Lung (tissue), 13 donors: ENCODE measurements around the gene BMP8B. TPM values are rescaled to one million over a fixed set of nuclear protein-coding genes. Genes with fewer than 3 reads are reported as not detected.

Experiments
- ATAC-seq: fragments of 200-7000 bp; cut with Tn5 transposase; one replicate; pipeline ENCODE4 v1.9.1; 2020; ENCODE audit warnings: moderate number of reproducible peaks; ENCODE audit not compliant: insufficient read depth, low FRiP score
- DNase-seq, 3 donors: peaks; one replicate each; pipeline ENCODE4 v3.0.0-alpha.2; 2013 to 2017
- H3K27ac ChIP-seq, 2 donors: one replicate each; pipeline ENCODE4 v1.5.1; 2013; ENCODE audit warnings: mild to moderate bottlenecking in 2 of 2, moderate library complexity in 2 of 2, control low read depth in 1 of 2, inconsistent platforms in 1 of 2, low read depth in 1 of 2, low read length in 1 of 2
- H3K27me3 ChIP-seq, 3 donors: one replicate each; pipeline ENCODE4 v1.5.1; 2013; ENCODE audit warnings: low read length in 2 of 3; ENCODE audit not compliant: control insufficient read depth in 3 of 3, insufficient read depth in 3 of 3
- H3K36me3 ChIP-seq, 4 donors: one replicate each; pipeline ENCODE4 v1.5.1; 2013; ENCODE audit warnings: low read length in 4 of 4, mild to moderate bottlenecking in 1 of 4, moderate library complexity in 1 of 4; ENCODE audit not compliant: control insufficient read depth in 4 of 4, insufficient read depth in 4 of 4
- H3K4me1 ChIP-seq, 5 donors: one replicate each; pipeline ENCODE4 v1.5.1; 2013; ENCODE audit warnings: low read length in 5 of 5, mild to moderate bottlenecking in 2 of 5, moderate library complexity in 1 of 5; ENCODE audit not compliant: control insufficient read depth in 5 of 5, insufficient read depth in 5 of 5
- H3K4me3 ChIP-seq: one replicate; pipeline ENCODE4 v1.5.1; 2013; ENCODE audit warnings: mild to moderate bottlenecking, control low read depth, moderate library complexity
- H3K9ac ChIP-seq, 2 donors: one replicate each; pipeline ENCODE4 v1.5.1; 2013; ENCODE audit warnings: low read length in 2 of 2, control low read depth in 1 of 2; ENCODE audit not compliant: insufficient read depth in 1 of 2
- H3K9me3 ChIP-seq, 4 donors: one replicate each; pipeline ENCODE4 v1.5.1; 2013; ENCODE audit warnings: low read length in 3 of 4, mild to moderate bottlenecking in 1 of 4, moderate library complexity in 1 of 4; ENCODE audit not compliant: control insufficient read depth in 4 of 4, insufficient read depth in 3 of 4
- CTCF ChIP-seq: IDR thresholded peaks from 2 replicates; pipeline ENCODE4 v1.5.1; 2012; ENCODE audit warnings: mild to moderate bottlenecking; ENCODE audit errors: control extremely low read depth, extremely low read depth
- WGBS, 2 donors: extraction: QIAGEN DNeasy Blood & Tissue Kit; methylation state at CpG; one replicate each; pipeline ENCODE4 v1.1.7; 2013; 5-methylcytosine and 5-hydroxymethylcytosine counted together
- polyA plus RNA-seq, 2 donors: library from polyadenylated mRNA; stranded (reverse); fragments of 200-250 nt; gene quantifications; one replicate each; pipeline ENCODE4 v1.2.1, GENCODE V29; 2013
- small RNA-seq: library from RNA; depleted of rRNA; stranded (forward); fragments of <200 nt; gene quantifications from one replicate; pipeline ENCODE3, GENCODE V24; 2014; ENCODE audit warnings: low replicate concordance
- total RNA-seq, 2 donors: library from RNA; depleted of rRNA in 1 of 2; stranded (reverse); fragments of >200 nt in 1 of 2; gene quantifications; one replicate each; pipeline ENCODE4 v1.2.1, GENCODE V29; 2014 to 2021
- donor health status: control.
- donor health status: control.
- donor health status: Bipolar disorder and iron deficiency.
- donor health status: healthy.
- donor health status: DM: yes; HTN: yes; CAD: no.

The BMP8B gene
- total and polyA plus RNA-seq, 4 donors = 0.63 to 4.9 (median 0.90) TPM

DNA sequence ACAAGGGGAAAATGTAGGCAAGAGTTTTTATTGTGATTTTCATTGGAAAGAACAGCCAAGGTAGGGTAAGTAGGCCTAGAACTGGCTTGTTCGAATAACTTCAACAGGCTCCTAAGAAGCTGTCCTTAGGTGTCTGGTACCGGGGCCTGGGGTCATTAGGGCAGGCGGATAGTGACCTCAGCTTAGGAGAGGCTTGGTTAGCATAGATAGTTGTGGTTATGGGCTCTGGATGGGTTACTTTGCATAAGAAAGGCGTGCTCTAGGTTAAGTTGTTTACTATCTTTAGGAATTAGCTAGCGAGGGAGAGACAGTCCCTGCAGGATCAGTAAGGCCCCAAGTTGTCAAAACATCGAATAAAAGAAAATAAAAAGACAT, 76.7 kb downstream of the BMP8B start:
- 83 to 87% methylated on average over 6 of the region's 6 CpGs for WGBS, 2 donors
- Histone ChIP-seq H3K27ac (no peak overlapping the region), H3K27me3 (peaks cover 0 to 19% (median 12%) of the 10 kb centered on the region in 3 donors), H3K36me3 (no peaks in the 10 kb centered on the region), H3K4me1 (no peaks in the 10 kb centered on the region), H3K9ac (no peak overlapping the region), H3K4me3 (no peak overlapping the region), H3K9me3 (no peaks in the 10 kb centered on the region)
- no peak for TF ChIP-seq CTCF
- ATAC-seq (no peak), DNase-seq (no peak)

DNA sequence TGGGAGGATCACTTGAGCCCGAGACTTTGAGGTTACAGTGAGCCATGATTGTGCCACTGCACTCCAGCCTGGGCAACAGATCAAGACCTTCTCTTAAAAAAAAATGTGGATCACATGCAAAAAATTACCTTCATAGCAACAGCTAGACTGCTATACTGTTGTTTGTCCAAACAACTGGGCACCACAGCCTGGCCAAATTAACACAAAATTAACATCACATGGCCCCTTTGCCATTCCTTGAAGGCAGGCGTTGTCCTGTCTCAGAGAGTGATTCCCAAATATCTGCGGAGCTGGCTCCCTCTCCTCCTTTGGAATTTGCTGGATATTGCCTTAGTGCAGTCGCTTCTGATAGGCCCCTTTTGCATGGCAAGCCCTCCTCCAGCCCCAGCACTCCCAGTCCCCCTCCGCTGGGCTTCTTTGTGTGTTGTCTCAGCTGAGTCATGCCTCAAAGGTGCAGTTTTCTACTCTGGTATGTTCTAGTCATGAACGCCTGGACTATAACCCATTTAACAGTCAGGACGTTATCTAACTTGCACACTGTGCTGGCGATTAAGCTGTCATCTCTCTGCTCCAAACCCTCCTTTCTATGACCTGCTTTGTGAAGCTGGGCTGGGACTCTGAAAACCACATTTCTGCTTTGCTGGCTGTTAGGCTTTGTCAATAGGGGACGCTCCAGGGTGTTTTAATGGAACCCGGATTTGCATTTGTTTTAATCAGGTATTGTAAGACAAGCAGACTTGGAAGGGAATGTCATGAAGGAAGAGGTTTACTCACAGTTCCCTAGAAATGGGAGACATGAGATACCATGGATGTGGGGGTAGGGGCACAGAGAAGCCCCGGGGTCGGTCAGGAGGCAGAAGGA, 77.3 kb downstream of the BMP8B start:
- H3K27ac ChIP-seq = no peak overlapping the region
- no peak for TF ChIP-seq CTCF
- H3K27me3 ChIP-seq = peaks cover 0 to 16% (median 9%) of the 10 kb centered on the region in 3 donors
- H3K9ac ChIP-seq = no peak overlapping the region
- no peak for DNase-seq
- WGBS, 2 donors = 80 to 88% methylated on average over 12 of the region's 12 CpGs
- H3K4me3 ChIP-seq = no peak overlapping the region
- H3K9me3 ChIP-seq = no peaks in the 10 kb centered on the region
- no peaks in the 10 kb centered on the region for H3K36me3 ChIP-seq
- H3K4me1 ChIP-seq = no peaks in the 10 kb centered on the region
- ATAC-seq = no peak

DNA sequence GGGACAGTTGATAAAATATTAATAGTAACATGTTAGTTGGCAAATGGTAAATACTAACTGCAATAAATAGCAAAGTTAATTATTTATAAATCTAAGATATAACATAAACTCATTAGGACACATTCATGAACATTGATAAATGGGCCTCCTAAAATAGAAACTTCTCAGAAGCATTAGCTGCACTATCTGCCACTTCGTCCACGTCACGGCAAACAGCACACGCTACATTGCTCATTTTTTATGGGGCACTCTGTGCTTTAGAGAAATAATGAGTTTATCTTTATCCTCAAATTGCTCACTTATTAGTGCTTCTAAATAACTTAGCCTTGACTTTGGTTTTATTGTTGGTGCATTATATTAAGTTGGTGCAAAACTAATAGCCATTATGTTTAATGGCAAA, 81.2 kb downstream of the BMP8B start:
- no peak for TF ChIP-seq CTCF
- H3K27me3 ChIP-seq = peaks cover 0 to 3% (median 2%) of the 10 kb centered on the region in 3 donors
- no peak overlapping the region for H3K4me3 ChIP-seq
- no peak overlapping the region for H3K27ac ChIP-seq
- H3K9me3 ChIP-seq = no peaks in the 10 kb centered on the region
- no peaks in the 10 kb centered on the region for H3K4me1 ChIP-seq
- ATAC-seq (no peak), DNase-seq (no peak)
- 92% methylated on average over 4 of the region's 4 CpGs for WGBS, 2 donors
- no peaks in the 10 kb centered on the region for H3K36me3 ChIP-seq
- H3K9ac ChIP-seq = no peak overlapping the region

Small RNAs within 50 kb of the gene (small RNA-seq; reads per million reads assigned to genes)
- gene AL033527.1 (not detected), gene RNU7-121P (not detected)

Other genes starting within 250 kb of the BMP8B start
- gene PABPC4, start 212.1 kb downstream of the BMP8B start, total RNA-seq = 100 to 1,000 TPM; 127 to 245 TPM
- gene PABPC4, start 212.1 kb downstream of the BMP8B start, polyA plus RNA-seq = 100 to 1,000 TPM; 104 to 165 TPM
- gene HEYL, start 149.2 kb downstream of the BMP8B start, total RNA-seq = 10 to 100 TPM; 14.3 to 19.6 TPM
- gene HEYL, start 149.2 kb downstream of the BMP8B start, polyA plus RNA-seq = 1 to 10 TPM; 7.6 TPM
- not detected for gene NT5C1A, start 116.8 kb downstream of the BMP8B start, total RNA-seq
- not detected for gene NT5C1A, start 116.8 kb downstream of the BMP8B start, polyA plus RNA-seq
- gene HPCAL4, start 97.4 kb downstream of the BMP8B start, total RNA-seq = under 1 TPM; 0.18 to 0.43 TPM
- under 1 TPM; 0.08 to 0.16 TPM for gene HPCAL4, start 97.4 kb downstream of the BMP8B start, polyA plus RNA-seq
- 10 to 100 TPM; 30.5 to 55.5 TPM for gene PPIE, start 50.0 kb downstream of the BMP8B start, total RNA-seq
- 10 to 100 TPM; 40.9 to 47.6 TPM for gene PPIE, start 50.0 kb downstream of the BMP8B start, polyA plus RNA-seq
- gene OXCT2, start 17.5 kb downstream of the BMP8B start, total RNA-seq = under 1 TPM; 0.17 to 0.95 TPM
- gene OXCT2, start 17.5 kb downstream of the BMP8B start, polyA plus RNA-seq = under 1 TPM; 0.43 to 0.53 TPM
- 10 to 100 TPM; 18.5 to 42.5 TPM for gene TRIT1, start 94.6 kb upstream of the BMP8B start, total RNA-seq
- gene TRIT1, start 94.6 kb upstream of the BMP8B start, polyA plus RNA-seq = 10 to 100 TPM; 10.3 to 13.5 TPM
- 1 to 10 TPM; 6.0 to 7.8 TPM for gene MYCL, start 113.1 kb upstream of the BMP8B start, total RNA-seq
- gene MYCL, start 113.1 kb upstream of the BMP8B start, polyA plus RNA-seq = 1 to 10 TPM; 2.4 to 2.7 TPM
- gene MFSD2A, start 166.3 kb upstream of the BMP8B start, total RNA-seq = 100 to 1,000 TPM in 1 of 2 donors, 10 to 100 TPM in 1; 57.2 to 149 TPM
- 100 to 1,000 TPM; 119 to 123 TPM for gene MFSD2A, start 166.3 kb upstream of the BMP8B start, polyA plus RNA-seq